Activated CD4-positive, alpha-beta T cell treated with anti-CD3 and anti-CD28 coated beads for 48 hours (primary cell): ENCODE results near the gene SPATA3.
"Not testable (repeated sequence)": the region's sequence is repeated elsewhere in the genome, so short reads cannot be mapped to it uniquely, and the experiment has no call there.

Experiments used
- DNase-seq: peaks from one replicate; pipeline ENCODE4 v3.0.0-alpha.2; 2020

SPATA3 gene

GRCh38 chr2:230995821-230996220, at the start of gene SPATA3:
Gene SPATA3, plus strand, starts transcription at chr2:230996121. Its CDS starts 113 bp downstream, at chr2:230996234.
- DNase-seq, result no peak

GRCh38 chr2:230946429-230947234, 49.3 kb upstream of the SPATA3 start:
- no peak for DNase-seq

GRCh38 chr2:230947235-230947576, 48.7 kb upstream of the SPATA3 start:
- no peak for DNase-seq

- DNase-seq, result no peak
Measured at GRCh38 chr2:230947908-230948365, 48.0 kb upstream of the SPATA3 start.

- peak; percentile 36 for DNase-seq
Measured at GRCh38 chr2:230949966-230950873, 45.7 kb upstream of the SPATA3 start.

GRCh38 chr2:230950874-230951339, 45.0 kb upstream of the SPATA3 start:
- no peak for DNase-seq

- no peak for DNase-seq
Measured at GRCh38 chr2:230951396-230951795, 44.5 kb upstream of the SPATA3 start.

GRCh38 chr2:230952226-230952956, 43.5 kb upstream of the SPATA3 start:
- DNase-seq, result no peak

- DNase-seq, result peak; percentile 22
Measured at GRCh38 chr2:230953845-230954244, 42.1 kb upstream of the SPATA3 start.

GRCh38 chr2:230954746-230955145, 41.2 kb upstream of the SPATA3 start:
- no peak for DNase-seq

- DNase-seq, result no peak
Measured at GRCh38 chr2:230955163-230955737, 40.7 kb upstream of the SPATA3 start.

GRCh38 chr2:230956827-230957755, 38.8 kb upstream of the SPATA3 start:
- DNase-seq, result peak; percentile 55

GRCh38 chr2:230957756-230958391, 38.0 kb upstream of the SPATA3 start:
- no peak for DNase-seq

- DNase-seq, result no peak
Measured at GRCh38 chr2:230958820-230959756, 36.8 kb upstream of the SPATA3 start.

- DNase-seq, result no peak
Measured at GRCh38 chr2:230960026-230960425, 35.9 kb upstream of the SPATA3 start.

GRCh38 chr2:230961091-230961491, 34.8 kb upstream of the SPATA3 start:
- no peak for DNase-seq

- no peak for DNase-seq
Measured at GRCh38 chr2:230964136-230964730, 31.7 kb upstream of the SPATA3 start.

GRCh38 chr2:230967113-230967512, 28.8 kb upstream of the SPATA3 start:
- no peak for DNase-seq

- not testable (repeated sequence) for DNase-seq
Measured at GRCh38 chr2:230968314-230968713, 27.6 kb upstream of the SPATA3 start.
